Trophoblast cell (in vitro differentiated cells and primary cell): ENCODE results near the gene FLT1.

Source experiments
- DNase-seq, 2 donors: peaks; one replicate each; pipeline ENCODE4 v3.0.0-alpha.2; 2016
- H2AFZ ChIP-seq: 2 replicates; pipeline ENCODE4 v1.6.1; 2013; ENCODE audit warnings: low read length, moderate library complexity, mild to moderate bottlenecking; ENCODE audit not compliant: insufficient read depth, poor library complexity
- H2AK5ac ChIP-seq: 2 replicates; pipeline ENCODE4 v1.6.1; 2013; ENCODE audit warnings: mild to moderate bottlenecking, low read length
- H2BK120ac ChIP-seq: 2 replicates; pipeline ENCODE4 v1.6.1; 2013; ENCODE audit warnings: low read length, mild to moderate bottlenecking, moderate library complexity; ENCODE audit not compliant: insufficient read depth, poor library complexity
- H2BK12ac ChIP-seq: 2 replicates; pipeline ENCODE4 v1.6.1; 2013; ENCODE audit warnings: mild to moderate bottlenecking, low read length, moderate library complexity
- H2BK5ac ChIP-seq: 2 replicates; pipeline ENCODE4 v1.6.1; 2013; ENCODE audit warnings: low read length, low read depth, moderate library complexity, mild to moderate bottlenecking; ENCODE audit not compliant: poor library complexity
- H3K14ac ChIP-seq: 2 replicates; pipeline ENCODE4 v1.6.1; 2013; ENCODE audit warnings: mild to moderate bottlenecking, low read length
- H3K18ac ChIP-seq: 2 replicates; pipeline ENCODE4 v1.6.1; 2013; ENCODE audit warnings: mild to moderate bottlenecking, low read length
- H3K23ac ChIP-seq: 2 replicates; pipeline ENCODE4 v1.6.1; 2013; ENCODE audit warnings: low read length
- H3K27ac ChIP-seq: 2 replicates; pipeline ENCODE4 v1.5.1; 2013; ENCODE audit warnings: low read depth, mild to moderate bottlenecking, inconsistent platforms, low read length, moderate library complexity
- H3K27me3 ChIP-seq: 2 replicates; pipeline ENCODE4 v1.6.1; 2013; ENCODE audit warnings: inconsistent platforms, mild to moderate bottlenecking, low read length, moderate library complexity; ENCODE audit not compliant: insufficient read depth
- H3K36me3 ChIP-seq, 2 experiments: 1 replicate in 1 of 2; 2 replicates in 1 of 2; pipeline ENCODE4 v1.6.1; 2013; ENCODE audit warnings: low read length in 2 of 2, mild to moderate bottlenecking in 2 of 2, moderate library complexity in 1 of 2; ENCODE audit not compliant: insufficient read depth in 2 of 2, control insufficient read depth in 1 of 2
- H3K4ac ChIP-seq: 2 replicates; pipeline ENCODE4 v1.6.1; 2013; ENCODE audit warnings: low read depth, mild to moderate bottlenecking, low read length, moderate library complexity
- H3K4me1 ChIP-seq, 2 experiments: 1 replicate in 1 of 2; 2 replicates in 1 of 2; pipeline ENCODE4 v1.6.1; 2013; ENCODE audit warnings: low read length in 2 of 2, mild to moderate bottlenecking in 2 of 2, moderate library complexity in 1 of 2; ENCODE audit not compliant: insufficient read depth in 2 of 2, control insufficient read depth in 1 of 2
- H3K4me2 ChIP-seq: 2 replicates; pipeline ENCODE4 v1.6.1; 2013; ENCODE audit warnings: inconsistent platforms, mild to moderate bottlenecking, low read length, moderate library complexity
- H3K4me3 ChIP-seq: 2 replicates; pipeline ENCODE4 v1.5.1; 2013; ENCODE audit warnings: mild to moderate bottlenecking, low read depth, low read length, inconsistent platforms
- H3K79me1 ChIP-seq: one replicate; pipeline ENCODE4 v1.6.1; 2013; ENCODE audit warnings: low read length
- H3K79me2 ChIP-seq: 2 replicates; pipeline ENCODE4 v1.6.1; 2013; ENCODE audit warnings: low read length, mild to moderate bottlenecking; ENCODE audit not compliant: control insufficient read depth, insufficient read depth, poor library complexity
- H3K9ac ChIP-seq: 2 replicates; pipeline ENCODE4 v1.6.1; 2013; ENCODE audit warnings: mild to moderate bottlenecking, low read length
- H3K9me3 ChIP-seq: 2 replicates; pipeline ENCODE4 v1.6.1; 2013; ENCODE audit warnings: low read depth, mild to moderate bottlenecking, control low read depth, inconsistent platforms, low read length; ENCODE audit not compliant: insufficient read depth
- H4K12ac ChIP-seq: 2 replicates; pipeline ENCODE4 v1.6.1; 2013; ENCODE audit warnings: low read depth, mild to moderate bottlenecking, low read length, moderate library complexity
- H4K8ac ChIP-seq: 2 replicates; pipeline ENCODE4 v1.6.1; 2013; ENCODE audit warnings: low read depth, mild to moderate bottlenecking, low read length, moderate library complexity
- H4K91ac ChIP-seq: one replicate; pipeline ENCODE4 v1.6.1; 2013; ENCODE audit warnings: low read depth, mild to moderate bottlenecking, low read length, moderate library complexity
- WGBS: extraction: QIAGEN DNeasy Blood & Tissue Kit; methylation state at CpG from one replicate; pipeline ENCODE4 v1.1.7; 2013; ENCODE audit warnings: missing lambda C conversion rate; ENCODE audit not compliant: insufficient read length, insufficient coverage; ENCODE audit errors: extremely low coverage; 5-methylcytosine and 5-hydroxymethylcytosine counted together

The FLT1 gene

GRCh38 chr13:28320209-28320608, 174.7 kb downstream of the FLT1 start:
- no peak overlapping the region for H4K12ac ChIP-seq
- H3K36me3 ChIP-seq = no peaks in the 10 kb centered on the region
- no peak overlapping the region for H2BK120ac ChIP-seq
- no peaks in the 10 kb centered on the region for H3K27me3 ChIP-seq
- no CpG with 5 or more reads among the region's 6 CpGs for whole genome bisulfite sequencing
- no peak overlapping the region for H2AK5ac ChIP-seq
- H3K4me1 ChIP-seq = peaks cover 11 to 16% of the 10 kb centered on the region in 2 experiments
- no peak overlapping the region for H3K4me2 ChIP-seq
- DNase-seq = no peak
- H3K4ac ChIP-seq = no peak overlapping the region
- no peak overlapping the region for H2BK12ac ChIP-seq
- H3K23ac ChIP-seq = no peak overlapping the region
- no peak overlapping the region for H3K9ac ChIP-seq
- no peaks in the 10 kb centered on the region for H3K9me3 ChIP-seq
- H3K27ac ChIP-seq = no peak overlapping the region
- H4K91ac ChIP-seq = no peak overlapping the region
- no peaks in the 10 kb centered on the region for H3K79me2 ChIP-seq
- no peaks in the 10 kb centered on the region for H3K79me1 ChIP-seq
- no peak overlapping the region for H4K8ac ChIP-seq
- H3K4me3 ChIP-seq = no peak overlapping the region
- H2BK5ac ChIP-seq = no peak overlapping the region
- H3K18ac ChIP-seq = no peak overlapping the region
- H2AFZ ChIP-seq = no peak overlapping the region
- no peak overlapping the region for H3K14ac ChIP-seq

DNA sequence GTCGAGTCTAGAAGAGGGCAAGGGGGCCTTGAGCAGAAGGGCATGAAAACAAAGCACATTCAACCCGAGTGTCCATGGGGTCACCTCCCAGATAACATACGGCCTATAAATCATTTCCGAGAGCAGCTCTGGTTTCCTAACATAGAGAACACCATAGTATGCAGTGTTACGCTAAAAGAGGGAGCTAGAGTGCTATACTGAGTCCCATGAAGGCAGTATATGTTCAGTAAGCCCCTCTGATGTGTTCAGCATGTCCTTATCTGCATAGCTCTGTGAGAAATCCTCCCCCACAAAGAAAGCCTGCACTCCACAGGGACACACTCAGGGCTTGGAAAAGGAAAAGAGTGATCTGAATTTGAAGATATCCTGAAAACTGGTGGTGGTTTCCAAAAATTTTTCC, 175.4 kb downstream of the FLT1 start:
- H4K12ac ChIP-seq = no peak overlapping the region
- H3K4me1 ChIP-seq = peaks cover 11 to 16% of the 10 kb centered on the region in 2 experiments
- DNase-seq = no peak
- H3K27me3 ChIP-seq = no peaks in the 10 kb centered on the region
- no peak overlapping the region for H4K91ac ChIP-seq
- H2AFZ ChIP-seq = no peak overlapping the region
- H3K9me3 ChIP-seq = no peaks in the 10 kb centered on the region
- H3K18ac ChIP-seq = no peak overlapping the region
- no peak overlapping the region for H2AK5ac ChIP-seq
- no peak overlapping the region for H3K27ac ChIP-seq
- H3K23ac ChIP-seq = no peak overlapping the region
- H2BK120ac ChIP-seq = no peak overlapping the region
- no CpG with 5 or more reads among the region's 5 CpGs for WGBS
- no peak overlapping the region for H3K4ac ChIP-seq
- no peak overlapping the region for H4K8ac ChIP-seq
- H3K36me3 ChIP-seq = no peaks in the 10 kb centered on the region
- H3K79me1 ChIP-seq = no peaks in the 10 kb centered on the region
- no peak overlapping the region for H3K14ac ChIP-seq
- H2BK12ac ChIP-seq = no peak overlapping the region
- H3K4me3 ChIP-seq = no peak overlapping the region
- no peaks in the 10 kb centered on the region for H3K79me2 ChIP-seq
- H2BK5ac ChIP-seq = no peak overlapping the region
- no peak overlapping the region for H3K4me2 ChIP-seq
- H3K9ac ChIP-seq = no peak overlapping the region

DNA sequence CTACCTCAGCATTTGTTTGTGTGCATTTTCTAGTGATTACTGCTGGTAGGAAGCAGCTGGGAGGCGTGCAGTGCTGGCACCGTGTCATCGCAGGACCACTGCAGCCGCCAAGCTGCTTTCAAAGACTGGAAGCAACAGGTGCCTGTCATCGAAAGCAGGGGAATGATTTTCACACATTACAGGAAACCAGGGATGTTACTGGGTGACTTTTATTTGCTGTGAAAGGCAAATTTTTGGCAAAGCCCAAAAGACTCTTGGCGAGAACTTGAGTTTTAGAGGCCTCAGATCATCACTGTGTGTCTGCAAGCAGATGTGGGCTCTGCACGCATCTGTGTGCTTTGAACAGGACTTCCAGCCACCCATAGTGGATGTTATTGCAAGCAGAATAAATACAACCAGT, 176.4 kb downstream of the FLT1 start:
- H2BK12ac ChIP-seq = no peak overlapping the region
- H4K91ac ChIP-seq = no peak overlapping the region
- H3K4me2 ChIP-seq = no peak overlapping the region
- H3K14ac ChIP-seq = no peak overlapping the region
- no peak overlapping the region for H2BK120ac ChIP-seq
- H3K36me3 ChIP-seq = no peaks in the 10 kb centered on the region
- no peak overlapping the region for H3K18ac ChIP-seq
- H2BK5ac ChIP-seq = no peak overlapping the region
- no peaks in the 10 kb centered on the region for H3K79me1 ChIP-seq
- H3K9ac ChIP-seq = no peak overlapping the region
- no peak overlapping the region for H4K8ac ChIP-seq
- peaks cover 11 to 16% of the 10 kb centered on the region in 2 experiments for H3K4me1 ChIP-seq
- H3K27me3 ChIP-seq = no peaks in the 10 kb centered on the region
- H3K9me3 ChIP-seq = no peaks in the 10 kb centered on the region
- H3K4ac ChIP-seq = no peak overlapping the region
- H2AFZ ChIP-seq = no peak overlapping the region
- no peak overlapping the region for H4K12ac ChIP-seq
- WGBS = no CpG with 5 or more reads among the region's 7 CpGs
- no peak overlapping the region for H2AK5ac ChIP-seq
- no peak for DNase-seq
- no peaks in the 10 kb centered on the region for H3K79me2 ChIP-seq
- H3K27ac ChIP-seq = no peak overlapping the region
- H3K4me3 ChIP-seq = no peak overlapping the region
- H3K23ac ChIP-seq = no peak overlapping the region

GRCh38 chr13:28316836-28317235, 178.1 kb downstream of the FLT1 start:
- H3K18ac ChIP-seq = no peak overlapping the region
- H2BK120ac ChIP-seq = no peak overlapping the region
- H3K9me3 ChIP-seq = no peaks in the 10 kb centered on the region
- no peak overlapping the region for H4K12ac ChIP-seq
- H2AFZ ChIP-seq = no peak overlapping the region
- H3K36me3 ChIP-seq = no peaks in the 10 kb centered on the region
- no peaks in the 10 kb centered on the region for H3K79me1 ChIP-seq
- no peak overlapping the region for H3K14ac ChIP-seq
- H3K4me3 ChIP-seq = no peak overlapping the region
- no peaks in the 10 kb centered on the region for H3K27me3 ChIP-seq
- no peak overlapping the region for H2BK12ac ChIP-seq
- DNase-seq = no peak
- no peak overlapping the region for H4K8ac ChIP-seq
- H3K4me1 ChIP-seq = peaks cover 9 to 13% of the 10 kb centered on the region in 2 experiments
- no peak overlapping the region for H2AK5ac ChIP-seq
- no peak overlapping the region for H3K4ac ChIP-seq
- no peak overlapping the region for H3K23ac ChIP-seq
- no peak overlapping the region for H2BK5ac ChIP-seq
- no peak overlapping the region for H3K9ac ChIP-seq
- no peaks in the 10 kb centered on the region for H3K79me2 ChIP-seq
- H3K27ac ChIP-seq = no peak overlapping the region
- no peak overlapping the region for H4K91ac ChIP-seq
- no CpG with 5 or more reads among the region's 7 CpGs for WGBS
- H3K4me2 ChIP-seq = no peak overlapping the region
